Esophagus squamous epithelium (tissue), 4 donors: ENCODE data around the gene CDK5R2.

Experiments used
- POLR2A ChIP-seq, 4 donors: fragments of 450-650 bp; IDR thresholded peaks; one replicate each; pipeline ENCODE4 v1.6.1; 2017; ENCODE audit warnings: antibody characterized with exemption in 4 of 4, mild to moderate bottlenecking in 4 of 4, moderate library complexity in 3 of 4
- TF ChIP-seq, protein P1 (sequence below), 6 experiments: fragments of 450-650 bp in 4 of 6; fragments of 200-600 bp in 2 of 6; sonication (generic) in 2 of 6; IDR thresholded peaks; one replicate each; pipeline ENCODE4 v1.5.1; 2016 to 2019; ENCODE audit warnings: antibody characterized with exemption in 6 of 6, mild to moderate bottlenecking in 4 of 6, moderate library complexity in 4 of 6

DNA sequence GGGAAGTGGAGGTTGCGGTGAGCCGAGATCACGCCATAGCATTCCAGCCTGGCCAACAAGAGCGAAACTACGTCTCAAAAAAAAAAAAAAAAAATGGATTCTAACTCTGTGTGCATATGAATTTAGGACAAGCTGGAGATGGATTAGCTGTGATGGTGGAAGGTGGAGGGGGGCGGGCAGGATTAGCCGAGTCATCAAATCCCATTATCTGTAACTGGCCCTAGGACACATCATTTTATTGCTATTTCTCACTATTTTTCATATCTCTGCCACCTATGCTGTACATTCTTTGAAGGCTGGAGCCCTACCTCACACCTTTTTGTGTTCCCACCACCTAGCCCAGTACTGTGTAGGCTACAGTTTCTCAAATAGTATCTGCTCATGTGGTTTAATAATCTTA, 7.3 kb upstream of the CDK5R2 start:
- TF ChIP-seq POLR2A (IDR thresholded peaks at IDR 0.05) = no peak
- TF ChIP-seq, protein P1, sequence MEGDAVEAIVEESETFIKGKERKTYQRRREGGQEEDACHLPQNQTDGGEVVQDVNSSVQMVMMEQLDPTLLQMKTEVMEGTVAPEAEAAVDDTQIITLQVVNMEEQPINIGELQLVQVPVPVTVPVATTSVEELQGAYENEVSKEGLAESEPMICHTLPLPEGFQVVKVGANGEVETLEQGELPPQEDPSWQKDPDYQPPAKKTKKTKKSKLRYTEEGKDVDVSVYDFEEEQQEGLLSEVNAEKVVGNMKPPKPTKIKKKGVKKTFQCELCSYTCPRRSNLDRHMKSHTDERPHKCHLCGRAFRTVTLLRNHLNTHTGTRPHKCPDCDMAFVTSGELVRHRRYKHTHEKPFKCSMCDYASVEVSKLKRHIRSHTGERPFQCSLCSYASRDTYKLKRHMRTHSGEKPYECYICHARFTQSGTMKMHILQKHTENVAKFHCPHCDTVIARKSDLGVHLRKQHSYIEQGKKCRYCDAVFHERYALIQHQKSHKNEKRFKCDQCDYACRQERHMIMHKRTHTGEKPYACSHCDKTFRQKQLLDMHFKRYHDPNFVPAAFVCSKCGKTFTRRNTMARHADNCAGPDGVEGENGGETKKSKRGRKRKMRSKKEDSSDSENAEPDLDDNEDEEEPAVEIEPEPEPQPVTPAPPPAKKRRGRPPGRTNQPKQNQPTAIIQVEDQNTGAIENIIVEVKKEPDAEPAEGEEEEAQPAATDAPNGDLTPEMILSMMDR (IDR thresholded peaks at IDR 0.05) = no peak
